ENCODE results near the gene STK31.
"Not testable (repeated sequence)": the region's sequence is repeated elsewhere in the genome, so short reads cannot be mapped to it uniquely, and the experiment has no call there.

The STK31 gene

GRCh38 chr7:23710000-23710399 lies at the start of gene STK31:
Gene STK31, plus strand, starts transcription at chr7:23710219. Its CDS starts 67 bp downstream, at chr7:23710286.
- no peak for DNase-seq (ENCODE audit: low spot score)

- DNase-seq (ENCODE audit: low spot score): no peak
Measured at GRCh38 chr7:23661385-23661784, 48.6 kb upstream of the STK31 start.

- no peak for DNase-seq (ENCODE audit: low spot score)
Measured at GRCh38 chr7:23662124-23662983, 47.7 kb upstream of the STK31 start.

- DNase-seq (ENCODE audit: low spot score): no peak
Measured at GRCh38 chr7:23662984-23663313, 47.1 kb upstream of the STK31 start.

- no peak for DNase-seq (ENCODE audit: low spot score)
Measured at GRCh38 chr7:23664122-23664521, 45.9 kb upstream of the STK31 start.

- DNase-seq (ENCODE audit: low spot score): no peak
Measured at GRCh38 chr7:23672033-23672432, 38.0 kb upstream of the STK31 start.

GRCh38 chr7:23679898-23680413 lies 30.1 kb upstream of the STK31 start, which contains the start of gene FAM221A:
Gene FAM221A, plus strand, starts transcription at chr7:23680199. Its CDS starts 20 bp downstream, at chr7:23680219.
- DNase-seq (ENCODE audit: low spot score): peak; percentile 79

- peak; percentile 56 for DNase-seq (ENCODE audit: low spot score)
Measured at GRCh38 chr7:23680414-23681405, 29.3 kb upstream of the STK31 start.

- not testable (repeated sequence) for DNase-seq (ENCODE audit: low spot score)
Measured at GRCh38 chr7:23684041-23684440, 26.0 kb upstream of the STK31 start.

GRCh38 chr7:23685731-23686130 lies 24.3 kb upstream of the STK31 start:
- no peak for DNase-seq (ENCODE audit: low spot score)

- no peak for DNase-seq (ENCODE audit: low spot score)
Measured at GRCh38 chr7:23687011-23687410, 23.0 kb upstream of the STK31 start.

GRCh38 chr7:23689165-23689564 lies 20.9 kb upstream of the STK31 start:
- DNase-seq (ENCODE audit: low spot score): no peak

- DNase-seq (ENCODE audit: low spot score): no peak
Measured at GRCh38 chr7:23691320-23691719, 18.7 kb upstream of the STK31 start.

- no peak for DNase-seq (ENCODE audit: low spot score)
Measured at GRCh38 chr7:23693224-23693623, 16.8 kb upstream of the STK31 start.

- peak; percentile 39 for DNase-seq (ENCODE audit: low spot score)
Measured at GRCh38 chr7:23696916-23697441, 13.0 kb upstream of the STK31 start.

GRCh38 chr7:23698822-23699221 lies 11.2 kb upstream of the STK31 start:
- DNase-seq (ENCODE audit: low spot score): no peak

GRCh38 chr7:23700046-23700445 lies 10.0 kb upstream of the STK31 start:
- DNase-seq (ENCODE audit: low spot score): no peak

- DNase-seq (ENCODE audit: low spot score): no peak
Measured at GRCh38 chr7:23709081-23709750, 803 bp upstream of the STK31 start.

GRCh38 chr7:23712368-23713284 lies 2.6 kb downstream of the STK31 start:
- DNase-seq (ENCODE audit: low spot score): peak; percentile 32
